HPDE6-E6E7 (cell line): Measurements from ENCODE around the gene YDJC.
"Not testable (repeated sequence)": the region's sequence is repeated elsewhere in the genome, so short reads cannot be mapped to it uniquely, and the experiment has no call there.

Experiments
- DNase-seq: peaks from one replicate; pipeline ENCODE4 v3.0.0; 2011; ENCODE audit warnings: missing footprints; ENCODE audit errors: extremely low spot score

Gene YDJC

DNA sequence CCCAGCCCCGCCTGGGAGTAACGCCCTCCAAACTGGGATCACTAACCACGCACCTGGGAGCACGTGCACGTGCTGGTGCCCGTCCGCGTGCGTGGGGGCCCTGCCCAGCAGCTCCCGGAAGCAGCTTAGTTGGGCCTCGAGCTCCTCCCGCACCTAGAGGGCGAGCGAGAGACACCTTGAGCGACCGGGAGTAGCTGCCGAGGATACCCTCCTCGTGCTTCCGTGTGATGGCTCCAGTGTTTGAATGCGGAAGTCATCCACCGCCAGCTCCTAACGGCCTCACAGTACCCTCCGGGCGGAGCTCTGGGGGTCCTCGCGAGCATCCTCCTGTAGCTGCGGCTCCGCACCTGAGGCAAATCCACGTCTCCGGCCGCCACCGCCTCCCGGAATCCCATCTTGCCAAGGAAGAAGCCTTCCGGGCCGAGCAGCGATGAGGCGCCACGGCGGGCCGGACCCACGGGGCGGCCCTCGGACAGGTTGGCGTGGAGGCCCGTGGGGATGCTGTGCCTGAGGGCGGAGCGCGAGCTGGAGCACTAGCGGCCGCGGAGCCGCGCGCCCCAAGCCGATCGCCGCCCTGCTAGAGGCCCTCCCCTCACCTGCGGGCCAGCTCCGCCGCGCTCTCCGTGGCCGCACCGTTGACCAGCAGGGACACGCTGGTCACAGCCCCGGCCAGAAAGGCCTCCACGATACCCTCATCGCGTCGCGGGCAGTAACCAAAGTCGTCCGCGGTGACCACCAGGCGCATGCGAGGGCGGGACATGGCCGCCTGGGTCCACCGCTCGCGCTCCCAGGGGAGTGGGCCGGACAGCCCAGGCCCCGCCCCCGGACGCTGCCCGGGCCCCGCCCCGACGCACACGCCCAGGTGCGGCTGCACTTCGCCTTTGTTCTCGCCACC is at the start of gene YDJC:
Gene YDJC (minus strand): TSS at position 768 of the 895 bp plus-strand sequence. CDS start 8 bp downstream, at position 760.
- DNase-seq: peak; percentile 88

DNA sequence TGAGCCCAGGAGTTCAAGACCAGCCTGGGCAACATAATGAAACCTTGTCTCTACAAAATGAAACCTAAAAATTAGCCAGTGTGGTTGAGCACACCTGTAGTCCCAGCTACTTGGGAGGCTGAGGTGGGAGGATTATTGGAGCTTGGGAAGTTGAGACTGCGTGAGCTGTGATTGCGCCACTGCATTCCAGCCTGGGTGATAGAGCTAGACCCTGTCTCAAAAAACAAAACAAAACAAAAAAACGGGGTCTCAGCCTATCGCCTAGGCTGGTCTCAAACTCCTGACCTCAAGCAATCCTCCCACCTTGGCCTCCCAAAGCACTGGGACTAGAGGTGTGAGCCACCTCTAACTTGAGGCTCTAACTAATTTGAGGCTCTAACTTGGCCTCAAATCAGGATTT is 49.6 kb upstream of the YDJC start:
- no peak for DNase-seq

- DNase-seq: not testable (repeated sequence)
Measured at GRCh38 chr22:21678842-21679241, 49.0 kb upstream of the YDJC start.

DNA sequence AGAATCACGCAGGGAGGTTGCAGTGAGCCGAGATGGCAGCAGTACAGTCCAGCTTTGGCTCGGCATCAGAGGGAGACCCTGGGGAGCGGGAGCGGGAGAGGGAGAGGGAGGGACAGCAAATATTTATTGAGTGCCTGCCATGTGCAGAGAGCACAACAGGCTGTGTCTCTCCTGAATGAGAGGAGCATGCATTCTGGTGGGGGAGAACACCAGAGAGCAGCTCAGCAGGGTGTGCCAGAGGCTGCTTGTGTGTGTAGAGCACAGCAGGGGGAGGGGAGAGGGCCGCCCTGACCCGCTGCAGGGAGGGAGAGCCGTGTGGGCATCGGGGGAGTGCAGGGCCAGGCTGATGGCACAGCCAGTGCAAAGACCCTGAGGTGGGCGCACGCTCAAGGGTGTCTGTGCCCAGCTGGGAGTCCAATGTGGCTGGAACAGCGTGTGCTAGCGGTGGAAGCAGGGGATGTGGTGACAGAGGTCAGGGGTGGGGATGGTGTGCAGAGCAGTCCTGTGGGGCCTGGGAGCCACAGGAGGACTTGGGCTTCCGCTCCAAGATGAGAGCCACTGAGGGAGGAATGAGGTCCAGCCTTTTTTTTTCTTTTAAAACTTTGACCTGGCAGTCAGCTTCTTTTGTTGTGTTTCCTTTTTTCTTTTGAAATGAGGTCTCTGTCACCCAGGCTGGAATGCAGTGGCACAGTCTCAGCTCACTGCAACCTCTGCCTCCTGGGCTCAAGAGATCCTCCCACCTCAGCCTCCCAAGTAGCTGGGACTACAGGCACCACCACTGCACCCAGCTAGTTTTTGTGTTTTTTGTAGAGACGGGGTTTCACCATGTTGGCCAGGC is 48.0 kb upstream of the YDJC start:
- DNase-seq: no peak

GRCh38 chr22:21674638-21675245 is 44.9 kb upstream of the YDJC start:
- no peak for DNase-seq

- no peak for DNase-seq
Measured at GRCh38 chr22:21673534-21674321, 43.9 kb upstream of the YDJC start.

- DNase-seq: no peak
Measured at GRCh38 chr22:21672107-21672629, 42.3 kb upstream of the YDJC start.

DNA sequence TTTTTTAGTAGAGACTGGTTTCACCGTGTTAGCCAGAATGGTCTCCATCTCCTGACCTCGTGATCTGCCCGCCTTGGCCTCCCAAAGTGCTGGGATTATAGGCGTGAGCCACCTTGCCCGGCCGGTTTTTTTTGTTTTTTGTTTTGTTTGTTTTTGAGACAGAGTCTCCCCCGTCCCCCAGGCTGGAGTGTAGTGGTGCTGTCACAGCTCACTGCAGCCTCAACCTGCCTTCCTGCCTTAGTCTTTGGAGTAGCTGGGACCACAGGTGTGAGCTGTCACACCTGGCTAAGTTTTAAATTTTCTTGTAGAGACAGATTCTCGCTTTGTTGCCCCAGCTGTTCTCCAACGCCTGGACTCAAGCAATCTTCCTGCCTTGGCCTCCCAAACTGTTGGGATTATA is 39.2 kb upstream of the YDJC start:
- DNase-seq: no peak

GRCh38 chr22:21666786-21667185 is 37.0 kb upstream of the YDJC start:
- no peak for DNase-seq

DNA sequence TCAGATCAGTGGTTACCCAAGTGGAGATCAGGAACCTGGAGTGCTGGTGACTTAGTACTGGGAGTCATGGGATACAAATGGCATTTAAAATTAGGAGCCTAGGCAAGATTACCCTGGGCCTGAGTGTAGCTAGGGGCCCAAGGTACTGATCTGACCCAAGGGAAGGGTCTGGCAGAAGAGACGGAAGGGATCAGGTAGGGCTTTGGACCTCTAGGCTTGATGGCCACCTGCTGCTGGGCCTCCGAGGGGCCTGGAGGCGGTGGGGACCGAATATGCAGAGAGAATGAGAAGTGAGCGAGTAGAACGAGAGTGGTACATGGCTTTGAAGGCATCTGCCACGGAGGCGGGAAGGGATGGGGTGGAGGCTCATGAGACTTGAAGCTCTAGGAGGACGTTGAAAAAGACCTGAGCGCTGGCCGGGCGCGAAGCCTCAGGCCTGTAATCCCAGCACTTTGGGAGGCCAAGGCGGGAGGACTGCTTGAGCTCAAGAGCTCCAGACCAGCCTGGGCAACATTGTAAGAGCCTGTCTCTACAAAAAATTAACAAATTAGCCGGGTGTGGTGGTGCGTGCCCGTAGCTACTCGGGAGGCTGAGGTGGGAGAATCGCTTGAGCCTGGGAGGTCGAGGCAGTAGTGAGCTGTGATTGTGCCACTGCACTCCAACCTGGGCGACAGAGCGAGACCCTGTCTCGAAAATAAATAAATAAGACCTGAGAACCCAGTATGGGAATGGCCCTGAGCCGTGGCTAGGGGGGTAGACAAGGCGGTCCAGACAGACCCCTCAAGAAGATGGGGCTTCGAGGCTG is 35.4 kb upstream of the YDJC start:
- DNase-seq: no peak

DNA sequence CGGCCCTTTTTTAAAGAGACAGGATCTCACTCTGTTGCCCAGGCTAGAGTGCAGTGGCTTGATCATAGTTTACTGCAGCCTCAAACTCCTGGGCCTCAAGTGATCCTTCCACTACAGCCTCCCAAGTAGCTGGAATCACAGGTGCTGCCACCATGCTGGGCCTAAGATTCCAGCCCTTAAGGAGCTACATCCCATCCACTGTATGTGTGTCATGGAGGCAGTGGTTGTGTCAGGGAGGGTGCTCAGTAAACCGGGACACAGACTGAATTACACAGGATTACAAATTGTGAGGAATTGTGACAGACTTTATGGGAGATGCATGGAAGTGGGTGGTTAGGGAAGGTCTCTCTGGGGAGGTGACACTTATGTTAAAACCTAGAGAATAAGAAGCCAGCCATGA is 33.9 kb upstream of the YDJC start:
- DNase-seq: no peak

GRCh38 chr22:21661991-21662390 is 32.2 kb upstream of the YDJC start:
- DNase-seq: no peak

GRCh38 chr22:21660904-21661303 is 31.1 kb upstream of the YDJC start:
- DNase-seq: no peak

GRCh38 chr22:21659864-21660525 is 30.2 kb upstream of the YDJC start:
- DNase-seq: no peak

- no peak for DNase-seq
Measured at GRCh38 chr22:21657360-21658032, 27.7 kb upstream of the YDJC start.

GRCh38 chr22:21657020-21657359 is 27.2 kb upstream of the YDJC start:
- no peak for DNase-seq

DNA sequence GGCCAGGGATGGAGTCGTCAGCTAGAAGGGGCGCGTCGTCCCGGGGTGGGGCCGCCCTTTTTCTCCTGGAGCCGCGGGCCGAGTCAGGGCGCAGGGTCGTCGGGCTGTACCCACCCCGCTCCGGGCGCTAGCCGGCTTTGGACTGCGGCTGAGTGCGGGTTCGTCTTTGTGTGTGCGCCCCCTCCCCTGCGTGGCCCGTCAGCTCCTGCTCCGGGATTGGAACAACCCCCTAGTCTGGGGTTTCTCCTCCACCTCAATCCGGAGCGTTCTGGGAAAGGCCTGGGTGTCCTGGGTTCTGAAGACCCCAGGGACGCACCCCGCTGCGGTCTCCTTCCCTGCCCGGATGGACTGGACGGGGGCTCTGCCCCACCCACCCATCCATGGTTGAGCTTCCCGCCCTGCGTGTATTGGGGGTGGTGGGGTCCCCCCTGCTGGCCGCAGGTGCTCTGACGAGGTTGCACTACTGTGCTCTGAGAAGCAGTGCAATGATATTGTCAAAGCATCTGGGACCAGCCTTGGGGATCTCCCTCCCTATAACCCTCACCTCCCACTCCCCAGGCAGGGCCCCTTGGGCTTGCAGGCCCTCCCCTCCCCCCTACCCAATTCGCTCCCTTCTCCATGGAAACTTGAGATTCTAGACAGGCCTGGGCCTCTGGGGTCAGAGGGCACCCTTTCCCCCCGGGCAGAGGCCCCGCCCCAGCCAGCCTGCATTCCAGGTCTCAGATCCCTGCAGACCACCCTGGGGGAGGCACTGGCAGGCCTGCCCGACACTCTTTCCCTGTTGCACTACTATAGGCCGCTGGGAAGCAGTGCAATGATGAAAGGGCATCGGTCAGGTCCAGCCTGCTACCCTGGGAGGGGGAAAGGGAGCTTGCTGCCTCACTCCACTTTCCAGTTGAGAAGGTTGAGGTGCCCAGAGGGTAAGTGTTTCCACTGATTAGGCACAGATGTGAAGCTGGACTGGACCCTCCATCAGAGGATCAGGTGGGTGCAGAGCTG is 23.0 kb upstream of the YDJC start:
- DNase-seq: no peak

- peak; percentile 85 for DNase-seq
Measured at GRCh38 chr22:21652010-21652546, 22.3 kb upstream of the YDJC start.
